ENCODE data around the gene PRMT1. TPM values are rescaled to one million over a fixed set of nuclear protein-coding genes. Genes with fewer than 3 reads are reported as not detected.
A peak's percentile ranks its signal among the peaks of the same experiment; 100 is the strongest.

PRMT1 gene
- total and polyA plus RNA-seq, 2 of the 13 experiments (the other 11 are each of a cell fraction or from before 2014, with no cell fraction given), result 324 to 374 TPM

GRCh38 chr19:49640113-49640898 lies 36.8 kb upstream of the PRMT1 start, which contains the start of gene RRAS (continued):
- TF ChIP-seq ZNF691 (CRISPR knock-in tag; IDR thresholded peaks at IDR 0.05; ENCODE audit: borderline replicate concordance, low read depth), result no peak
- no peak for TF ChIP-seq MXD1 (CRISPR knock-in tag; IDR thresholded peaks at IDR 0.05)
- TF ChIP-seq ZNF282 (IDR thresholded peaks at IDR 0.05; ENCODE audit: partially characterized antibody), result no peak
- no peak for TF ChIP-seq MZF1 (CRISPR knock-in tag; IDR thresholded peaks at IDR 0.05; ENCODE audit: borderline replicate concordance)
- TF ChIP-seq ZNF740 (CRISPR knock-in tag; IDR thresholded peaks at IDR 0.05), result no peak
- TF ChIP-seq SRSF1 (optimal IDR thresholded peaks at IDR 0.05; ENCODE audit: low read depth, low read length), result peak; percentile 60
- no peak for TF ChIP-seq ZFP41 (CRISPR knock-in tag; IDR thresholded peaks at IDR 0.05; ENCODE audit: borderline replicate concordance)
- TF ChIP-seq HNRNPL (IDR thresholded peaks at IDR 0.05; ENCODE audit: low read depth, low read length), result no peak
- TF ChIP-seq HNF1B (CRISPR knock-in tag; IDR thresholded peaks at IDR 0.05), result peak; percentile 90
- TF ChIP-seq NAIF1 (CRISPR knock-in tag; IDR thresholded peaks at IDR 0.05; ENCODE audit: borderline replicate concordance), result peak; percentile 38; the same call in 1 of the 2 replicates
- TF ChIP-seq ZFP90 (CRISPR knock-in tag; IDR thresholded peaks at IDR 0.05; ENCODE audit: borderline replicate concordance), result no peak; the same call in 1 of the 2 replicates
- TF ChIP-seq KLF15 (CRISPR knock-in tag; IDR thresholded peaks at IDR 0.05; ENCODE audit: borderline replicate concordance), result no peak
- peak; percentile 61; the same call in 1 of the 2 replicates for TF ChIP-seq YEATS4 (CRISPR knock-in tag; IDR thresholded peaks at IDR 0.05; ENCODE audit: borderline replicate concordance)
- TF ChIP-seq DNMT3B (CRISPR knock-in tag; conservative IDR thresholded peaks at IDR 0.05), result no peak
- TF ChIP-seq NFE2L2 (IDR thresholded peaks at IDR 0.05; ENCODE audit: low read length), result no peak
- peak; percentile 45; the same call in 1 of the 2 replicates for TF ChIP-seq ZNF136 (CRISPR knock-in tag; IDR thresholded peaks at IDR 0.05; ENCODE audit: low read depth)
- no peak for TF ChIP-seq ZHX1 (CRISPR knock-in tag; IDR thresholded peaks at IDR 0.05; ENCODE audit: low read depth)
- TF ChIP-seq AGO2 (optimal IDR thresholded peaks at IDR 0.05; ENCODE audit: low read depth, low read length), result no peak
- TF ChIP-seq SIX1 (CRISPR knock-in tag; IDR thresholded peaks at IDR 0.05; ENCODE audit: borderline replicate concordance), result no peak
- no peak for TF ChIP-seq BRD4 (CRISPR knock-in tag; IDR thresholded peaks at IDR 0.05)
- TF ChIP-seq SMAD3 (CRISPR knock-in tag; IDR thresholded peaks at IDR 0.05), result peak; percentile 88; the same call in 1 of the 2 replicates
- no peak for TF ChIP-seq THYN1 (CRISPR knock-in tag; IDR thresholded peaks at IDR 0.05; ENCODE audit: borderline replicate concordance, low read depth)
- peak; percentile 72; the same call in 1 of the 2 replicates for TF ChIP-seq ZFX (CRISPR knock-in tag; IDR thresholded peaks at IDR 0.05; ENCODE audit: low read depth)

Data from HepG2 (cell line).